GM12865 (cell line): Measurements from ENCODE around the gene GNAI2.
"Not testable (repeated sequence)": the region's sequence is repeated elsewhere in the genome, so short reads cannot be mapped to it uniquely, and the experiment has no call there.

Source experiments
- DNase-seq: peaks from one replicate; pipeline ENCODE4 v3.0.0; 2010; ENCODE audit warnings: low read depth
- H3K4me3 ChIP-seq: 2 replicates; pipeline ENCODE4 v1.5.1; 2011; ENCODE audit warnings: mild to moderate bottlenecking, low read depth, low read length, control low read depth
- TF ChIP-seq, protein P1 (sequence below): IDR thresholded peaks from 2 replicates; pipeline ENCODE4 v1.5.1; 2011; ENCODE audit warnings: low read length, control low read depth, low read depth, inconsistent platforms; ENCODE audit not compliant: insufficient read depth; ENCODE audit errors: missing control alignments

The GNAI2 gene

DNA sequence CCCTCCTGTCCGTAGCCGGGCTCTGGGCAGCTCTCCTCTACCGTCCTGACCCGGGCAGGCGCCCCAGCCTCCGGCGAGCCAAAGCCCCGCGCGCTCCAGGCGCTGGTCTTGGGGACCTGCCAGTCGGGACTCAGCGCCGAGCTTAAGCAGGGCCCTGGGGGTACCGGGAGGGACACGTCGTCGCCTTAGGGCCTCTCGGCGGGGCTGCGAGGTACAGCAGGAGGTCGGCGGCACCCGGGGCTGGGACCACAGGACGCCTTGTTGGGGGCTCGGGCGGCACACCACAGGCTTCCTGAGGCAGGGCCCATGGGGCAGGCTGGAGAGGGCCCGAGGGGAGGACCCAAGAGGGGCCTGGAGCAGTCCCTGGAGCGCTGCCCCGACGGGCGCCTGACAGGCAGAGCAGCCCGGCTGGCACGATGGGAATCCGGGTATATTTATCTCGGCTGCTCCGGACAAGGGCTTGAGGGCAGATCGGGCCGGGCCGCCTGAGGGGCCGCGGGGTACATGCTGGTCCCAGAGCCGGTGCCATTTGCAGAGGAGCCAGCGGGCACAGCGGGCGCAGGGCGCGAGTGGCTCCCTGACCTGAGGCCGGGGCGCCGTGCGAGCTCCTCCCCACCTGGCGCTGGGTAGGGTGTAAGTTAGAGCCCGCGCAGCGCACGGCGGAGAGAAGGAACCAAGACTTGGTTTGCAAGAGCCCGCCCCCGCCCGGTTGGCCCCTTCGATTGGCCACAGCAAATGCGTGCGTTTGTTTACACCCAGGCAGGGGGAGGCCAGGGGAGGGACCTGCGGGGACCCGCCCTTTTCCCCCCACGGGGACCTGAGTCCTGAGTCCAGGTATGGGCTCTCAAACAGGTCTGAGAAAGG lies 30.4 kb upstream of the GNAI2 start:
- no peak overlapping the region for H3K4me3 ChIP-seq
- peak; percentile 30 for DNase-seq
- TF ChIP-seq, protein P1, sequence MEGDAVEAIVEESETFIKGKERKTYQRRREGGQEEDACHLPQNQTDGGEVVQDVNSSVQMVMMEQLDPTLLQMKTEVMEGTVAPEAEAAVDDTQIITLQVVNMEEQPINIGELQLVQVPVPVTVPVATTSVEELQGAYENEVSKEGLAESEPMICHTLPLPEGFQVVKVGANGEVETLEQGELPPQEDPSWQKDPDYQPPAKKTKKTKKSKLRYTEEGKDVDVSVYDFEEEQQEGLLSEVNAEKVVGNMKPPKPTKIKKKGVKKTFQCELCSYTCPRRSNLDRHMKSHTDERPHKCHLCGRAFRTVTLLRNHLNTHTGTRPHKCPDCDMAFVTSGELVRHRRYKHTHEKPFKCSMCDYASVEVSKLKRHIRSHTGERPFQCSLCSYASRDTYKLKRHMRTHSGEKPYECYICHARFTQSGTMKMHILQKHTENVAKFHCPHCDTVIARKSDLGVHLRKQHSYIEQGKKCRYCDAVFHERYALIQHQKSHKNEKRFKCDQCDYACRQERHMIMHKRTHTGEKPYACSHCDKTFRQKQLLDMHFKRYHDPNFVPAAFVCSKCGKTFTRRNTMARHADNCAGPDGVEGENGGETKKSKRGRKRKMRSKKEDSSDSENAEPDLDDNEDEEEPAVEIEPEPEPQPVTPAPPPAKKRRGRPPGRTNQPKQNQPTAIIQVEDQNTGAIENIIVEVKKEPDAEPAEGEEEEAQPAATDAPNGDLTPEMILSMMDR: no peak

- TF ChIP-seq, protein P1: no peak
- no peak for DNase-seq
- no peak overlapping the region for H3K4me3 ChIP-seq
These were observed 28.5 kb upstream of the GNAI2 start for GRCh38 chr3:50207359-50208042.

DNA sequence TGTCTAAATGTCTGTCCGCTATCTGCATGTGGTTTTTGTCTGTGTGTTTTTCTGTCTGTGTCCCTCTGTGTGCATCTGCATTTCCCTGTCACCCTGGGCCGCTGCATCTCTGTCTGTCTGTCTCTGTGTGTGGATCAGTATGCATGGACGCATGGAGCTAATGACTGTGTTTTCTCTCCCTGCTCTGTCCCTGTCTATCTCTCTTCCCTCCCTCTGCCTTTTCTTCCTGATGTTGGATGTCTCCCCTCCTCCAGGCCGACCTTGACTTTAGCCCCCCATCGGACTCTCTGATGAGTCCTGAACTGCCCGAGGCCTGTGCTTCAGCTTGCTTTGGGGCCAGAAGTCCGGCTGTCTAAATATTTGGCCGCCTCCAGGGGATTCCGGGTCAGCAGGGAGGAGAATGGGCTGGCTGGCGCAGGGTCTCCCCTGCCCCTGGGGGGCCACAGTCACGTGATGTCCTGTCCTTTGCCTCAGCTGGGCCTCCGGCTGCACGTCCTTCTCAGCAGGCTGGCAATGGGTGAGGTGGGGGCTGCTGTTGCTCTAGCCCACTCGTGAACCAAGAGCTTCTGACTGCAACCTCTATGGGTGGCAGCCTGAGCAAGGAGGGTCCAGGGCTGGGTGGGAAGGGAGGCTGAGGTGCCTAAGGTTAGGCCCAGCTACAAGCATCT lies 27.2 kb upstream of the GNAI2 start:
- TF ChIP-seq, protein P1: no peak
- no peak overlapping the region for H3K4me3 ChIP-seq
- DNase-seq: no peak

GRCh38 chr3:50210176-50210509 lies 25.9 kb upstream of the GNAI2 start:
- TF ChIP-seq, protein P1: no peak
- no peak for DNase-seq
- H3K4me3 ChIP-seq: no peak overlapping the region

GRCh38 chr3:50210510-50211367 lies 25.3 kb upstream of the GNAI2 start:
- DNase-seq: no peak
- TF ChIP-seq, protein P1: no peak

GRCh38 chr3:50211368-50211717 lies 24.7 kb upstream of the GNAI2 start:
- H3K4me3 ChIP-seq, DNase-seq: not testable (repeated sequence)

More at GRCh38 chr3:50210510-50211367, 25.3 kb upstream of the GNAI2 start:
- no peak overlapping the region for H3K4me3 ChIP-seq

- no peak overlapping the region for H3K4me3 ChIP-seq
- TF ChIP-seq, protein P1: no peak
- DNase-seq: no peak
These were observed 24.1 kb upstream of the GNAI2 start for GRCh38 chr3:50211930-50212329.
